GM19351 (cell line): ENCODE data around the gene RPL13.

Source experiments
- ATAC-seq: cut with Tn5 transposase; IDR thresholded peaks from one replicate; pipeline ENCODE4 v1.9.1; 2021; ENCODE audit warnings: mild to moderate bottlenecking, moderate library complexity; ENCODE audit not compliant: unreplicated experiment

Gene RPL13

DNA sequence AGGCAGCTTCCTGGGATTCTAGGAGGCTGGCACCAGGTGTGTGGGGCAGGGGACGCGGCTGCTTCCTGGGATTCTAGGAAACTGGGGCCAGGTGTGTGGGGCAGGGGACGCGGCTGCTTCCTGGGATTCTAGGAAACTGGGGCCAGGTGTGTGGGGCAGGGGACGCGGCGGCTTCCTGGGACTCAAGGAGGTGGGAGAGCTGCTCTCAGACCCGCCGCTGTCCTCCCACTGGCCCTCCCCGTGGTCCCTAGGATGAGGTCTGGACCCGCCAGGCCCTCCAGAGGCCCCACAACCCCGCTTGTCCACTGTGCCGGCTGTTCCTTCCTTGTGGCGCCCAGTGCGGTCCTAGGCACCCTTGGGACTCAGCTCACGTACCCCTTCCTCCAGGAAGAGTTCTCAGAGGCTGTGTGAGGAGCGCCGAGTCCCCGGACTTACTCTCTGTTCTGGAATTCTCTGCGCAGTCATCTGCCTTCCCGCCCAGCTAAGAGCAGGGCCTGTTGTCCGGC, 53.5 kb downstream of the RPL13 start:
- ATAC-seq: no peak
